Vein endothelial cell (primary cell): ENCODE measurements around the gene PWWP2B. TPM values are rescaled to one million over a fixed set of nuclear protein-coding genes. Genes with fewer than 3 reads are reported as not detected.

Experiments used
- total RNA-seq: library from RNA; depleted of rRNA; stranded (reverse); fragments of >200 nt; gene quantifications from 2 replicates; pipeline ENCODE4 v1.2.3, GENCODE V29; 2012

The PWWP2B gene
- 15.8 and 19.6 TPM in 2 replicates for total RNA-seq

GRCh38 chr10:132397036-132397541, at the start of gene PWWP2B:
PWWP2B (plus strand) TSS chr10:132397200; CDS start chr10:132397227, 27 bp downstream.

Other genes starting within 250 kb of the PWWP2B start
- gene DPYSL4, start 210.3 kb upstream of the PWWP2B start, total RNA-seq, result 47.4 and 50.4 TPM in 2 replicates
- gene STK32C, start 89.2 kb upstream of the PWWP2B start, total RNA-seq, result 6.5 and 6.9 TPM in 2 replicates
- 7.4 and 11.1 TPM in 2 replicates for gene LRRC27, start 65.0 kb upstream of the PWWP2B start, total RNA-seq
- 39.8 and 41.7 TPM in 2 replicates for gene INPP5A, start 140.6 kb downstream of the PWWP2B start, total RNA-seq